Measurements from ENCODE around the gene CYLD. TPM values are rescaled to one million over a fixed set of nuclear protein-coding genes. Genes with fewer than 3 reads are reported as not detected.

The CYLD gene
- total RNA-seq, 1 experiment from 2014 or later, result 83.4 TPM

GRCh38 chr16:50778284-50779163 is 36.6 kb downstream of the CYLD start:
- no peak for DNase-seq (ENCODE audit: low spot score)

GRCh38 chr16:50781043-50781442 is 39.2 kb downstream of the CYLD start:
- DNase-seq (ENCODE audit: low spot score), result no peak

GRCh38 chr16:50781518-50781917 is 39.6 kb downstream of the CYLD start:
- DNase-seq (ENCODE audit: low spot score), result no peak

DNA sequence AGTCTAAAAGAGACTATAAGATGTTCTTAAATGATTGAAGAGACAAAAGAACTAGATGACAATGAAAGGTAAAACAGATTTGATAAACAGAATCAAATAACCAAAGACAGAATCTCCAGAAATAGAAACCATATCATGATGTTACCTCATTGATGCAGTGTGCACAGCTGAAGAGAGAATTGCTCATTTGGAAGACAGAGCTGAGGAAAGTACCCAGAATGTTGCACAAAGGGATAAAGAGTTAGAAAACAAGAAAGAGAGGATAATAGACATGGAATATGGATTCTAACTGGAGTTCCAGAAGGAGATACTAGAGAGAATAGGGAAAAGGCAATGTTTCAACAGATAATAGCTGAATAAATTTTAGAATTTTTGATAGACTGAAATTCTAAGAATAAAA is 47.9 kb downstream of the CYLD start:
- DNase-seq (ENCODE audit: low spot score), result no peak

DNA sequence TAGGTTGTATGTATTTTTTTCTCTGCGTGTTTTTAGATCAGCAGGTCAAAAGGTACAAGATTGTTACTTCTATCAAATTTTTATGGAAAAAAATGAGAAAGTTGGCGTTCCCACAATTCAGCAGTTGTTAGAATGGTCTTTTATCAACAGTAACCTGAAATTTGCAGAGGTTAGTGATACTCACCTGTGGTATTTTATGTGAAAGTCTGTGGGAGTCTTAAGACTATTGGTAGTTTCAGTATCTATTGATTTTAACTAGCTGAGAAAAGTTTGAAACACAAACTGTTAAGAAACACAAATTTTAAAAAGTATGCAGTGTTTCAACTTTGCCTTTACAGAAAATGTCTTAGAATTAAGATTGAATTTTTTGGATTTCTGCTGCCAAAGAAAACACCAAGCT is 49.6 kb downstream of the CYLD start:
- no peak for DNase-seq (ENCODE audit: low spot score)

DNA sequence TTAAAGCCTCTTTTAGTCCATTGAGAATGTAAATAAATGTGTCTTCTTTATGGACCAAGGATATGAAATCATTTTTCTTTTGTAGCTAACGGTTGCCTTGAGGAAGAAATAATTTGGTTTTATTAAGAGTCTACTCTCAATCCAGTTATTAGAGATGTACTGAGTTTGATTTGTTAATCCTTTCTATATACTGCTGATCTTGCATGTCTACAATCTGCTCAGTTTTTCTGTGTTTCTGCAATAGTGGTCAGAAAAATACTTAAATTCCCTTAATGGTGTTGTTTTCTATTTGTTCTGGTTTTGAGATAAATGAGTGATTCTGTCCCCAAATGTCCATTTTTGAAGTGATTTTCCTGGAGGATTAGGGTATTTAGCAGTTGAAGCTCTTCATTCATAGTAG is 54.9 kb downstream of the CYLD start:
- DNase-seq (ENCODE audit: low spot score), result no peak

DNA sequence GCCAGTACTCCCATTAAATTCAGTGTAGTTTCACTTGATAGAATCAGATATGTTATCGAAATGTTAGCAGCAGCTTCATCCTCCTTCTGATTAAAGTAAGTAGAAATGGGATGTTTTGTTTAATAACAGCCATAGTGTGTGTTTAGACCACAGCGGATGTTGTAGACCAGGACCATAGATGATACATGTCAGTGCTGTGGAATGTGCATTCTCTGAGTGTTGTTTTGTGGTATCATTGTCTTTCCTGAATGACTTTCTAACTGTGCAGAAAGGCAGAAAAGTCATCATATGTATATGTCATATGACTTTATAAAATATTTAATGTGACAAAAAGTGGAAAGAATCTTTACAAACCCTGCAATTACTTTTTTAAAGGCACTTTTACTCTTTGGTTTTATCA is 55.6 kb downstream of the CYLD start:
- no peak for DNase-seq (ENCODE audit: low spot score)

DNA sequence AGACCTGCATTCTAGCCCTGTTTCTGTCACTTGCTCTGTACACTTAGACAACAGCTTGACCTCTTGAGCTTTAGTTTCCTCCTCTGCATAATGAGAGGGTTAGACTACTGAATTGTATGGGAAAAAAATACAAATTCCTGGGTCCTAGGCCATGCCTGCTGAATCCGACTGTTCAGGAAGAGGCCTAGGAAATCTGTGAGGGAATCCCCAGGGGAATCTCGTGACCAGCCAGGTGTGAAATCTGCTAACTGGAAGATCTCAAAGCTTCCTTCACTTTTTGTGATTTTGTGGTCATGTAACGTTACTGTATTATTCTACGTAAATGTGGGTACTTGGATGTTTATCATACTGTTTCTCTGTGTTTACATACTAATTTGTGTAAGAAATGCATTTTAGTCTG is 58.2 kb downstream of the CYLD start:
- DNase-seq (ENCODE audit: low spot score), result no peak

DNA sequence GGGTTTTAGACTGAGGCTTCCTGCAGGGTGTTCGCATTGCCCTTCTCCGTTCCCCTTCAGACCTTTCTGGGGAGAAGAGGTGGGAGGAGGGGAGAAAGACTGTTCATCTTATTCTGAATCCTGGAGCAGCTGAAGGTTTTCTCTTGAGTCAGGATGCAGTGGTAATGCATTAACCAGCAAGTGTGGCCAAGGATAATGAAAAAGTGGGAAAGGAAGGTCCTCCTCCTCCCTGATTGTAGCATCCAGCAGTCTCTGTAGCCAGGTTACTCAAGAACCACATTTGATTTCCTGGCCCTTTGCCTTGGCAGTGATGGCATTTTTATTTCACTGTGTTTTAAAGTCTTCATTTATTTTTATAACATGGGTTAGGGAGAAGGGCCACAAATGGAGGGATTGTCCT is 59.1 kb downstream of the CYLD start:
- DNase-seq (ENCODE audit: low spot score), result no peak

DNA sequence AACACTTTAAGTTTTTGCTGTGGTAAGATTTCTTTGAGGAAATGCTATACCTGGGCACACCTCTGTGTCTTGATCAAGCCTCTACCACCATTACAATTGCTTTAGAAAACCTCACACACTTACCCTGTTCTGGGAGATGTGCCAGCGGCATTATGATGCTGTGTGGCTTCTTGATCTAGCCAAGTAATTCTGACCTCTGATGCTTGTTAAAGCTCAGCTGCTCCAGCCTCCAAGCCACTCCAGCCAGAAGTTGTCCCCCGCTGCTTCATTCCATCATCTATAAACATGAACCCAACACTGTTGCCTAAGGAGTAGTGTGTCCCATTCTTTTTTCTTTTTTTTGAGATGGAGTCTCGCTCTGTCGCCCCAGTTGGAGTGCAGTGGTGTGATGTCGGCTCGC is 60.1 kb downstream of the CYLD start:
- DNase-seq (ENCODE audit: low spot score), result no peak

DNA sequence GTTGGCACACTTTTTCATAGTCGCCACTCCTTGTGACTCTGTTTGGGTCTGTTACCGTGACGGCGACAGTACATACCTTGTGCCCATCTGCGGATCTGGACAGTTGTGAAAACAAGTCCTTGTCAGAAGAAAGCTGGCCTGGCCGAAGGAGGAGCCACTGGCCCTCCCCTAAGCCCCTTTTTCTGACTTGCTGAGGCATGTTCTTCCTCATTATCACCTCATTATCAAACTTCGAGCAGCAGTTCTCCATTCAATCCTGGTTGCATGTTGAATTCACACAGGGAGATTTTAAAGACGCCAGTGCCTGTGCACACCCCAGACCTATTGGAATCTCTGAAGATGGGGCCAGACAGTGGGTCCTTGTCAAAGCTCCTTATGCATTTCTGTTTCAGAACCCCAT is 61.1 kb downstream of the CYLD start:
- no peak for DNase-seq (ENCODE audit: low spot score)

GRCh38 chr16:50804290-50804907 is 62.5 kb downstream of the CYLD start:
- no peak for DNase-seq (ENCODE audit: low spot score)

- peak; percentile 87 for DNase-seq (ENCODE audit: low spot score)
Measured at GRCh38 chr16:50806099-50807062, 64.5 kb downstream of the CYLD start.

DNA sequence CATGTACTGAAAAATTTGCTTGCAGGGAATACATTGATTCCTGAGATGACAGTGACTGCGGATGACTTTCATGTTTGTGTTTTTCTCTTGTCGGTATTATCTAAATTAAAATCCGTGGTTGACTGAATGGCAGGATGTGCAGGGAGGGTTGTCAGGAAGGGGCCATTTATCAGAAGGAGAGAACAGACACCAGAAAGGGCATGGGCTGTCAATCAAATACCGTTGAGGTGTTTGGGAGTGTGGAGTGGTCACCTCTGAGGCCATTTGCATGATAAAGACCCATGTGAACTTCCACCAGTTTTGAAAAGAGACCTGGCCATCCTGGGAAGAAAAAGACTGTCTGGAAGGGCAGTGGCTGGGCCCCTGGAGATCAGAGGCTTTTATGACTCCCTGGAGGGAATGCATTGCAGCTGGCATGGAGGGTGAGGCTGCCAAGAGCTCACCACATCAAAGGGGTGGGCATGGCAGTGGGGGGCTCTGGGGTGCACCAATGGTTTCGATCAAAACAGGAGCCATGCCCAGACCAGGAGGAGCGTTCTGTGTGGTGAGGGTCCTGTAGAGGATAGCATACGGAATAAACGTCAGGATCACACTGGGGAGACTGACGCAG is 67.1 kb downstream of the CYLD start:
- DNase-seq (ENCODE audit: low spot score), result no peak

GRCh38 chr16:50809561-50809960 is 67.7 kb downstream of the CYLD start:
- DNase-seq (ENCODE audit: low spot score), result no peak

DNA sequence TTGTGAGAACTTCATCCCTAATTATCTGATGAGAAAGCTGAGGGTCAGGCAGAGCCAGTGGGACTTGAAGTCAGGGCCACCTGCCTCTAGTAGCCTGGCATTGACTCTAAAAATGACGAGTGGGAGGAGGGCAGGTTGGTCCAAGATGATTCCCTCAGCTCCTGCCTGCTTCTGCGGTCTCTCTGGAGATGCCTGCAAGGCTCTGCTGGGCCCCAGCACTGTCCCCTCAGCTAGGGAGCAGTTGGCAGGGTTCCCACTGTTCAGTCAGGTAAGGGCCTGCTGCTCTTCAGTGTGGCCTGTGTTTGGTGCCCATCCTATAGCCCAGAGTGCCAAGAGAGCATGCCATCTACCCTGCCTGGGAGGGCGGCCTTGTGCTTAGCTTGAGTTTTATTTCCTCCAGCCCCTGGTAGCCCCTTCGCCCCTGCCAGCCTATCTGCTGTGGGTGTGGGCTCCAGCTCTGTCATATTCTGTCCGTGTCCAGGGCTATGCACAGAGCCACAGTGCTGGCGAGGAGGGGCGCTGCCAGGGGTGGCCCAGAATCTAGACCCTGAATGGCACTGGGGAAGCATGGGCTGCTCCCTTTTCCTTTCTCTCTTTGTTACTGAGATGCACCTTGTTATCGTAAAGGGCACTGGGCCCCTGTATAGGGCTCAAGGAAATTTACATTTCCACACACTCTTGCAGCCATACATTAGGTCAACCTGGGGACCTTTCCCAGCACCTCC is 68.5 kb downstream of the CYLD start:
- DNase-seq (ENCODE audit: low spot score), result no peak

- no peak for DNase-seq (ENCODE audit: low spot score)
Measured at GRCh38 chr16:50812046-50812445, 70.2 kb downstream of the CYLD start.

GRCh38 chr16:50812876-50813466 is 71.1 kb downstream of the CYLD start:
- no peak for DNase-seq (ENCODE audit: low spot score)

- no peak for DNase-seq (ENCODE audit: low spot score)
Measured at GRCh38 chr16:50814052-50814451, 72.2 kb downstream of the CYLD start.

DNA sequence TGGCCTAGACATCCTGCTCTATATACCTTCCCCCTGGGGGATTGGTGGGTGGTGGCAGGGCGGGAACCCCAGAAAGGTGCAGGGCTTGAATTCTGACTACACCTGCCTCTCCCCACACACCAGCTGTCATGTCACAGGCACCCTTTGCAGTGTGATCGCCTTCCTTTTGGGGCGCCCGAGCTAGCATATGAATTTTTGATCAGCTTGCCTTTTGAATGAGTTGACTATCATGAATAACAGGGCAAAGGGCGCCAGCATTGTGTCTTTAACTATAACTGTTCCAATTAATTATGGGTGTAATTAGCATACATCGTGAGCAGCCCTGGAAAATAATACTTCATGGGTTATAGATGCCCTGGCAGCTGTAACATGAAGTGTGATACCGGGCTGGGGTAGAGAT is 72.7 kb downstream of the CYLD start:
- no peak for DNase-seq (ENCODE audit: low spot score)

GRCh38 chr16:50815382-50815781 is 73.5 kb downstream of the CYLD start:
- no peak for DNase-seq (ENCODE audit: low spot score)
